HepG2 (cell line): Measurements from ENCODE around the gene PSMB10. TPM values are rescaled to one million over a fixed set of nuclear protein-coding genes. Genes with fewer than 3 reads are reported as not detected.

ENCODE experiments used
- AHDC1 ChIP-seq: sonication (generic); formaldehyde crosslinking; IDR thresholded peaks from 2 replicates; pipeline ENCODE4 v1.5.1; 2020; ENCODE audit warnings: mild to moderate bottlenecking, missing genetic modification reagents, borderline replicate concordance
- MEF2D ChIP-seq: sonication (generic); formaldehyde crosslinking; IDR thresholded peaks from 2 replicates; pipeline ENCODE4 v1.5.1; 2020; ENCODE audit warnings: mild to moderate bottlenecking, missing genetic modification reagents
- PLRG1 ChIP-seq: fragments of 450-650 bp; conservative IDR thresholded peaks from 2 replicates; pipeline ENCODE4 v1.6.1; 2016
- ZBTB3 ChIP-seq: sonication (generic); formaldehyde crosslinking; IDR thresholded peaks from 2 replicates; pipeline ENCODE4 v1.4.0; 2020; ENCODE audit warnings: low read depth, mild to moderate bottlenecking, moderate library complexity, missing genetic modification reagents, borderline replicate concordance
- ZNF121 ChIP-seq: sonication (generic); formaldehyde crosslinking; IDR thresholded peaks from 2 replicates; pipeline ENCODE4 v1.5.0; 2020; ENCODE audit warnings: mild to moderate bottlenecking, missing genetic modification reagents
- ZNF572 ChIP-seq: sonication (generic); formaldehyde crosslinking; IDR thresholded peaks from 2 replicates; pipeline ENCODE4 v1.5.1; 2020; ENCODE audit warnings: mild to moderate bottlenecking, missing genetic modification reagents
- polyA plus RNA-seq, 8 experiments: library from polyadenylated mRNA; depleted of rRNA in 3 of 8; stranded (reverse) in 7 of 8; unstranded in 1 of 8; fragments of >200 nt; fragmentation: Illumina TruSeq in 4 of 8; extraction: Trizol in 4 of 8; gene quantifications; 2 replicates each; pipeline versions ENCODE4 v1.2.1 to v1.2.3, GENCODE V29; 2011 to 2016; ENCODE audit warnings: low read depth in 4 of 8, missing spikeins in 1 of 8, mixed read lengths in 1 of 8; ENCODE audit not compliant: insufficient read depth in 1 of 8
- total RNA-seq, 5 experiments: library from RNA; depleted of rRNA; stranded (reverse); fragments of >200 nt; fragmentation: Illumina TruSeq; extraction: Trizol; gene quantifications; 2 replicates each; pipeline ENCODE4 v1.2.3, GENCODE V29; 2016; ENCODE audit warnings: low read depth in 1 of 5
- TF ChIP-seq, protein P1 (sequence below): sonication (generic); formaldehyde crosslinking; IDR thresholded peaks from 2 replicates; pipeline ENCODE4 v1.4.0; 2020; ENCODE audit warnings: mild to moderate bottlenecking, missing genetic modification reagents
- TF ChIP-seq, protein P2 (sequence below): sonication (generic); formaldehyde crosslinking; IDR thresholded peaks from 2 replicates; pipeline ENCODE4 v1.4.0; 2020; ENCODE audit warnings: missing genetic modification reagents

PSMB10 gene
- total and polyA plus RNA-seq, 2 of the 13 experiments (the other 11 are each of a cell fraction or from before 2014, with no cell fraction given) = 12.7 to 65.9 TPM

DNA sequence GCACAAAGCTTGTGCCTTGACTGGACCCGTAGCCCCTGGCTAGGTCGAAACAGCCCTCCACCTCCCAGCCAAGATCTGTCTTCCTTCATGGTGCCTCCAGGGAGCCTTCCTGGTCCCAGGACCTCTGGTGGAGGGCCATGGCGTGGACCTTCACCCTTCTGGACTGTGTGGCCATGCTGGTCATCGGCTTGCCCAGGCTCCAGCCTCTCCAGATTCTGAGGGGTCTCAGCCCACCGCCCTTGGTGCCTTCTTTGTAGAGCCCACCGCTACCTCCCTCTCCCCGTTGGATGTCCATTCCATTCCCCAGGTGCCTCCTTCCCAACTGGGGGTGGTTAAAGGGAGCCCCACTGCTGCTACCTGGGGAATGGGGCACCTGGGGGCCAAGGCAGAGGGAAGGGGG is 8.5 kb downstream of the PSMB10 start (continued):
- TF ChIP-seq, protein P1, sequence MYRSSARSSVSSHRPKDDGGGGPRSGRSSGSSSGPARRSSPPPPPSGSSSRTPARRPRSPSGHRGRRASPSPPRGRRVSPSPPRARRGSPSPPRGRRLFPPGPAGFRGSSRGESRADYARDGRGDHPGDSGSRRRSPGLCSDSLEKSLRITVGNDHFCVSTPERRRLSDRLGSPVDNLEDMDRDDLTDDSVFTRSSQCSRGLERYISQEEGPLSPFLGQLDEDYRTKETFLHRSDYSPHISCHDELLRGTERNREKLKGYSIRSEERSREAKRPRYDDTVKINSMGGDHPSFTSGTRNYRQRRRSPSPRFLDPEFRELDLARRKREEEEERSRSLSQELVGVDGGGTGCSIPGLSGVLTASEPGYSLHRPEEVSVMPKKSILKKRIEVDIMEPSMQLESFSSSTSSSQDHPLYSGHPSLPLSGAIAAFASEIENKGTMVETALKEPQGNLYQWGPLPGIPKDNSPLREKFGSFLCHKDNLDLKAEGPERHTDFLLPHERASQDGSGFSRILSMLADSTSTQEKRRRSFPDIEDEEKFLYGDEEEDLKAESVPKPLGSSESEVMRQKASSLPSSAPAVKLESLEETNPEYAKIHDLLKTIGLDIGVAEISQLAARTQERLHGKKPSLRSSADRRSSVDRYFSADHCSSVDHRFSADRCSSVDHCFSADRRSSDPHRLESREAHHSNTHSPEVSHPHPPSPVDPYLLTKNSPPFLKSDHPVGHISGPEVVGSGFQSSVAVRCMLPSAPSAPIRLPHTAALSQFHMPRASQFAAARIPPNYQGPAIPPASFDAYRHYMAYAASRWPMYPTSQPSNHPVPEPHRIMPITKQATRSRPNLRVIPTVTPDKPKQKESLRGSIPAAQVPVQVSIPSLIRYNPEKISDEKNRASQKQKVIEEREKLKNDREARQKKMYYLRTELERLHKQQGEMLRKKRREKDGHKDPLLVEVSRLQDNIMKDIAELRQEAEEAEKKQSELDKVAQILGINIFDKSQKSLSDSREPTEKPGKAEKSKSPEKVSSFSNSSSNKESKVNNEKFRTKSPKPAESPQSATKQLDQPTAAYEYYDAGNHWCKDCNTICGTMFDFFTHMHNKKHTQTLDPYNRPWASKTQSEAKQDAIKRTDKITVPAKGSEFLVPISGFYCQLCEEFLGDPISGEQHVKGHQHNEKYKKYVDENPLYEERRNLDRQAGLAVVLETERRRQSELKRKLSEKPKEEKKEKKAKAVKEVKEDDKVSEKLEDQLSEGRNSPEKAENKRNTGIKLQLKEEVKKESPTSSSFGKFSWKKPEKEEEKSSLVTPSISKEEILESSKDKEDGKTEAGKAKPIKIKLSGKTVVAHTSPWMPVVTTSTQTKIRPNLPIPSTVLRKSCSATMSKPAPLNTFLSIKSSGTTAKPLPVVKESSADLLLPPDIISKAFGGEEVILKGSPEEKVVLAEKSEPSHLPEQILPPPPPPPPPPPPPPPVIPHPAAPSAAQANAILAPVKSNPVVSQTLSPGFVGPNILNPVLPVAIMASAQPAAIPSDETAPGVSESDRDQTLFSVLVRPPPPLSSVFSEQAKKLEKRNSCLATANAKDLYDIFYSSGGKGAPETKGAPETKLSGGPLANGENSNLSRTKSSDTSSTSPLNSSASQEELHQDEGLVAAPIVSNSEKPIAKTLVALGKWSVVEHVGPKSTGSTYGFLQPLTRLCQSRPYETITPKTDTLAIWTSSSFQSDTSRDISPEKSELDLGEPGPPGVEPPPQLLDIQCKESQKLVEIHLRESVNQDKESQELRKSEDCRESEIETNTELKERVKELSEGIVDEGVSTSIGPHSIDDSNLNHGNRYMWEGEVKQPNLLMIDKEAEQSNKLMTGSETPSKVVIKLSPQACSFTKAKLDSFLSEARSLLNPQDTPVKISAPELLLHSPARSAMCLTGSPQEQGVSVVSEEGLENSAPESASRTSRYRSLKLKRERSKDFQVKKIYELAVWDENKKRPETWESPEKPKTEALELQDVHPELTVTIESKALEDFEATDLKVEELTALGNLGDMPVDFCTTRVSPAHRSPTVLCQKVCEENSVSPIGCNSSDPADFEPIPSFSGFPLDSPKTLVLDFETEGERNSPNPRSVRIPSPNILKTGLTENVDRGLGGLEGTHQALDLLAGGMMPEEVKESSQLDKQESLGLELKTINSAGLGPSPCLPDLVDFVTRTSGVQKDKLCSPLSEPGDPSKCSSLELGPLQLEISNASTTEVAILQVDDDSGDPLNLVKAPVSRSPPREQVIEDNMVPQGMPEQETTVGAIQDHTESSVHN (CRISPR knock-in tag) = 0 out of 2 replicates have a peak, but pooled peaks have one; percentile 53
- TF ChIP-seq ZNF121 (CRISPR knock-in tag) (no peak), AHDC1 (CRISPR knock-in tag) (no peak), MEF2D (CRISPR knock-in tag) (no peak), ZNF572 (CRISPR knock-in tag) (no peak), ZBTB3 (no peak), PLRG1 (no peak)
- TF ChIP-seq, protein P2, sequence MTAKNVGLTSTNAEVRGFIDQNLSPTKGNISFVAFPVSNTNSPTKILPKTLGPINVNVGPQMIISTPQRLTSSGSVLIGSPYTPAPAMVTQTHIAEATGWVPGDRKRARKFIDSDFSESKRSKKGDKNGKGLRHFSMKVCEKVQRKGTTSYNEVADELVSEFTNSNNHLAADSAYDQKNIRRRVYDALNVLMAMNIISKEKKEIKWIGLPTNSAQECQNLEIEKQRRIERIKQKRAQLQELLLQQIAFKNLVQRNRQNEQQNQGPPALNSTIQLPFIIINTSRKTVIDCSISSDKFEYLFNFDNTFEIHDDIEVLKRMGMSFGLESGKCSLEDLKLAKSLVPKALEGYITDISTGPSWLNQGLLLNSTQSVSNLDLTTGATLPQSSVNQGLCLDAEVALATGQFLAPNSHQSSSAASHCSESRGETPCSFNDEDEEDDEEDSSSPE (CRISPR knock-in tag) = no peak
